SH-SY5Y (cell line): ENCODE data around the gene GAD2.

Experiments
- GATA2 ChIP-seq: IDR thresholded peaks from 2 replicates; pipeline ENCODE4 v1.6.1; 2011; ENCODE audit warnings: mild to moderate bottlenecking, low read depth, low read length
- GATA3 ChIP-seq: IDR thresholded peaks from 2 replicates; pipeline ENCODE4 v1.6.1; 2011; ENCODE audit warnings: low read depth, mild to moderate bottlenecking, low read length, moderate library complexity

- TF ChIP-seq GATA3 (no peak), GATA2 (no peak)
Measured at GRCh38 chr10:26334932-26335573, 118.5 kb downstream of the GAD2 start.
